ENCODE data around the gene OPCML.

DNA sequence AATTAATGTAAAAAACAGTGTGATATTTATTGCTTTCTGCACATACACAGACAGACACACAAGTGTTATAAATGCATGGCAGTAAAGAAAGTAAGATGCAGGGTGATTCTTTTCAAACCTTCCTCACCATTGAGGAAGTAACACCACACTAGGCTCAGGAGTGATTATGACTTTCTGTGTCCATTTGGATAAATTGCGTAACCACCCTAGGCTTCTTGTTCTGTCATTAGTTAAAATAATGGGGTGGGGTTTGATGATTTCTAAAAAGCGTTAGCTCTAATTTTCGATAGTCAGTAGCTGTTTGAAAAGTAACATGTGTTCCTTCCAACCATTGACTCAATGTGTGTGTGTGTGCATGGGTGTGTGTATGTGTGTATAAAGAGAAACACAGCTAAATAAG is 1081.7 kb downstream of the OPCML start:
- TF ChIP-seq EZH2 (optimal IDR thresholded peaks at IDR 0.05; ENCODE audit: low read depth, low read length) = no peak
- TF ChIP-seq, protein P1, sequence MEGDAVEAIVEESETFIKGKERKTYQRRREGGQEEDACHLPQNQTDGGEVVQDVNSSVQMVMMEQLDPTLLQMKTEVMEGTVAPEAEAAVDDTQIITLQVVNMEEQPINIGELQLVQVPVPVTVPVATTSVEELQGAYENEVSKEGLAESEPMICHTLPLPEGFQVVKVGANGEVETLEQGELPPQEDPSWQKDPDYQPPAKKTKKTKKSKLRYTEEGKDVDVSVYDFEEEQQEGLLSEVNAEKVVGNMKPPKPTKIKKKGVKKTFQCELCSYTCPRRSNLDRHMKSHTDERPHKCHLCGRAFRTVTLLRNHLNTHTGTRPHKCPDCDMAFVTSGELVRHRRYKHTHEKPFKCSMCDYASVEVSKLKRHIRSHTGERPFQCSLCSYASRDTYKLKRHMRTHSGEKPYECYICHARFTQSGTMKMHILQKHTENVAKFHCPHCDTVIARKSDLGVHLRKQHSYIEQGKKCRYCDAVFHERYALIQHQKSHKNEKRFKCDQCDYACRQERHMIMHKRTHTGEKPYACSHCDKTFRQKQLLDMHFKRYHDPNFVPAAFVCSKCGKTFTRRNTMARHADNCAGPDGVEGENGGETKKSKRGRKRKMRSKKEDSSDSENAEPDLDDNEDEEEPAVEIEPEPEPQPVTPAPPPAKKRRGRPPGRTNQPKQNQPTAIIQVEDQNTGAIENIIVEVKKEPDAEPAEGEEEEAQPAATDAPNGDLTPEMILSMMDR (IDR thresholded peaks at IDR 0.05; ENCODE audit: low read length) = no peak
